HEK293 (cell line): ENCODE measurements around the gene PRCD.

Experiments
- EGR2 ChIP-seq: fragments of 450-650 bp; formaldehyde crosslinking; IDR thresholded peaks from 2 replicates; pipeline ENCODE4 v1.5.1; 2016; ENCODE audit warnings: low read depth, missing biosample characterization, missing genetic modification characterization
- IKZF3 ChIP-seq: fragments of 450-650 bp; IDR thresholded peaks from 2 replicates; pipeline ENCODE4 v1.5.0; 2018; ENCODE audit warnings: missing biosample characterization, mild to moderate bottlenecking, missing genetic modification characterization, moderate library complexity
- KLF16 ChIP-seq: fragments of 450-650 bp; formaldehyde crosslinking; IDR thresholded peaks from 2 replicates; pipeline ENCODE4 v1.5.1; 2017; ENCODE audit warnings: missing biosample characterization, missing genetic modification characterization
- KLF8 ChIP-seq: fragments of 450-650 bp; formaldehyde crosslinking; IDR thresholded peaks from 2 replicates; pipeline ENCODE4 v1.5.1; 2016; ENCODE audit warnings: missing biosample characterization, missing genetic modification characterization
- SCRT2 ChIP-seq: fragments of 450-650 bp; formaldehyde crosslinking; IDR thresholded peaks from 2 replicates; pipeline ENCODE4 v1.5.1; 2016; ENCODE audit warnings: missing biosample characterization, missing genetic modification characterization
- SP3 ChIP-seq: fragments of 450-650 bp; formaldehyde crosslinking; IDR thresholded peaks from 2 replicates; pipeline ENCODE4 v1.5.1; 2016; ENCODE audit warnings: missing biosample characterization, missing genetic modification characterization
- ZBTB20 ChIP-seq: fragments of 450-650 bp; formaldehyde crosslinking; IDR thresholded peaks from 2 replicates; pipeline ENCODE4 v1.5.1; 2016; ENCODE audit warnings: missing biosample characterization, missing genetic modification characterization
- ZBTB8A ChIP-seq: fragments of 450-650 bp; formaldehyde crosslinking; IDR thresholded peaks from 2 replicates; pipeline ENCODE4 v1.5.1; 2016; ENCODE audit warnings: missing biosample characterization, missing genetic modification characterization
- ZNF2 ChIP-seq: fragments of 450-650 bp; formaldehyde crosslinking; IDR thresholded peaks from 2 replicates; pipeline ENCODE4 v1.5.1; 2016; ENCODE audit warnings: missing biosample characterization, missing genetic modification characterization
- ZNF211 ChIP-seq: fragments of 450-650 bp; formaldehyde crosslinking; IDR thresholded peaks from 2 replicates; pipeline ENCODE4 v1.5.1; 2016; ENCODE audit warnings: low read depth, missing biosample characterization, missing genetic modification characterization
- ZNF223 ChIP-seq: fragments of 450-650 bp; formaldehyde crosslinking; IDR thresholded peaks from 2 replicates; pipeline ENCODE4 v1.5.1; 2016; ENCODE audit warnings: missing biosample characterization, missing genetic modification characterization
- ZNF23 ChIP-seq: fragments of 450-650 bp; formaldehyde crosslinking; IDR thresholded peaks from 2 replicates; pipeline ENCODE4 v1.5.1; 2016; ENCODE audit warnings: missing biosample characterization, missing genetic modification characterization, borderline replicate concordance
- ZNF341 ChIP-seq: fragments of 450-650 bp; formaldehyde crosslinking; IDR thresholded peaks from 2 replicates; pipeline ENCODE4; 2016; ENCODE audit warnings: low read depth, missing biosample characterization, missing genetic modification characterization
- ZNF501 ChIP-seq: fragments of 450-650 bp; formaldehyde crosslinking; IDR thresholded peaks from 2 replicates; pipeline ENCODE4 v1.5.1; 2016; ENCODE audit warnings: missing biosample characterization, missing genetic modification characterization
- ZNF629 ChIP-seq: fragments of 450-650 bp; formaldehyde crosslinking; IDR thresholded peaks from 2 replicates; pipeline ENCODE4 v1.5.1; 2017; ENCODE audit warnings: missing biosample characterization, missing genetic modification characterization
- ZNF830 ChIP-seq: fragments of 450-650 bp; IDR thresholded peaks from 2 replicates; pipeline ENCODE4 v1.5.0; 2018; ENCODE audit warnings: missing biosample characterization, missing genetic modification characterization, low read depth, mild to moderate bottlenecking, moderate library complexity
- ZNF843 ChIP-seq: fragments of 450-650 bp; formaldehyde crosslinking; IDR thresholded peaks from 2 replicates; pipeline ENCODE4 v1.5.1; 2016; ENCODE audit warnings: missing biosample characterization, missing genetic modification characterization
- TF ChIP-seq, protein P1 (sequence below): fragments of 450-650 bp; IDR thresholded peaks from 2 replicates; pipeline ENCODE4 v1.5.1; 2018; ENCODE audit warnings: missing biosample characterization, mild to moderate bottlenecking, missing genetic modification characterization
- TF ChIP-seq, protein P2 (sequence below): fragments of 450-650 bp; formaldehyde crosslinking; IDR thresholded peaks from 2 replicates; pipeline ENCODE4 v1.5.1; 2016; ENCODE audit warnings: missing biosample characterization, missing genetic modification characterization
- TF ChIP-seq, protein P3 (sequence below): fragments of 450-650 bp; formaldehyde crosslinking; IDR thresholded peaks from 2 replicates; pipeline ENCODE4 v1.5.0; 2017; ENCODE audit warnings: missing biosample characterization, missing genetic modification characterization, borderline replicate concordance
- TF ChIP-seq, protein P4 (sequence below): fragments of 450-650 bp; formaldehyde crosslinking; IDR thresholded peaks from 2 replicates; pipeline ENCODE4 v1.5.1; 2016; ENCODE audit warnings: missing biosample characterization, missing genetic modification characterization
- TF ChIP-seq, protein P5 (sequence below): fragments of 450-650 bp; formaldehyde crosslinking; IDR thresholded peaks from 2 replicates; pipeline ENCODE4 v1.5.1; 2016; ENCODE audit warnings: missing biosample characterization, missing genetic modification characterization
- TF ChIP-seq, protein P6 (sequence below): fragments of 450-650 bp; formaldehyde crosslinking; IDR thresholded peaks from 2 replicates; pipeline ENCODE4 v1.5.1; 2016; ENCODE audit warnings: missing biosample characterization, missing genetic modification characterization

The PRCD gene

DNA sequence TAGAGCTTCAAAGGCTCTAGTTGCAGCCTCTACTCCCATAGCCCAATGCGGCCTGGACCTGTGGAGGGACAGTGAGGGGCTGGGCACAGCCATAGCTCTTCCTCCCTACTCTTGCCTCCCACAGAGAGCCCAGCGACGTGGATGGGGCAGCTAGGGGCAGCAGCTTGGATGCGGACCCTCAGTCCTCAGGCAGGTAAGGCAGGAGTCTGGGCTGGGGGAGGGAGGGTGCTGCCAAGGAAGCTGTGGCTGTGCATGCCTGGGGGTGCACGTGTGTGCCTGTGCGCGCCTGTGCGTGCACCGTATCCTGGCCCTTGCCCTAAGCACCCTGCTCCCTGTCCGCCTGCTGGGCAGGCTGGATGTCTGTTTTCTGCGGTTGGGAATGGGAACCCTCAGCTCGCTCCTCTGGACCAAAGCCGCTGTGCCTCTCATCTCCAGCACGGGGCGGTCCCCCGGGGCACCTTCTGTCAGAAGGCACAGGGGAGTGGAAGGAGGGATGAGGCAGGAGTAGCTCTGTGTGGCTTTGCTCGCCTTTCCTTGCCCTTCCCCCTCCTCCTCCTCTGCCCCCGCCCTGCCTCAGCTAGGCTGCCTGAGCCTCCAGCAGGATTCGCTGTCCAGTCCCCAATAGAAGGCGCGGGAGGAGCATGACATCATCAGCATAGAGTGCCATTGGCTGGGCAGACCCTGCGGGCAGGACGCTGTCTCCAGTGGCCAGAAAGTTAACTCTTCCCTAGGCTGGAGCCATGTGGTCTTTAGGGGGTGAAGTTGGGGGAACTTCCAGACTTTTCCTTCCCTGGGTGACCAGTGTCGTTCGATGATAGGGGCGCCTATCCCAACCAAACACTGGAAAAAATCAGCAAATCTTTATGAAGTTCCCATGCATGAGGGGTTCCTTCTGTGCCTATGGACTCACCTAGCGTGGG, 797 bp downstream of the PRCD start (continued):
- TF ChIP-seq, protein P1, sequence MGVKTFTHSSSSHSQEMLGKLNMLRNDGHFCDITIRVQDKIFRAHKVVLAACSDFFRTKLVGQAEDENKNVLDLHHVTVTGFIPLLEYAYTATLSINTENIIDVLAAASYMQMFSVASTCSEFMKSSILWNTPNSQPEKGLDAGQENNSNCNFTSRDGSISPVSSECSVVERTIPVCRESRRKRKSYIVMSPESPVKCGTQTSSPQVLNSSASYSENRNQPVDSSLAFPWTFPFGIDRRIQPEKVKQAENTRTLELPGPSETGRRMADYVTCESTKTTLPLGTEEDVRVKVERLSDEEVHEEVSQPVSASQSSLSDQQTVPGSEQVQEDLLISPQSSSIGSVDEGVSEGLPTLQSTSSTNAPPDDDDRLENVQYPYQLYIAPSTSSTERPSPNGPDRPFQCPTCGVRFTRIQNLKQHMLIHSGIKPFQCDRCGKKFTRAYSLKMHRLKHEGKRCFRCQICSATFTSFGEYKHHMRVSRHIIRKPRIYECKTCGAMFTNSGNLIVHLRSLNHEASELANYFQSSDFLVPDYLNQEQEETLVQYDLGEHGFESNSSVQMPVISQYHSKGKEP, result no peak
- TF ChIP-seq EGR2 (peak; percentile 65), ZBTB8A (tag by site-specific recombination) (peak; percentile 72), ZNF341 (peak; percentile 87), SP3 (tag by site-specific recombination) (peak; percentile 69), ZNF843 (tag by site-specific recombination) (peak; percentile 40; the same call in 1 of the 2 replicates), ZNF830 (tag by site-specific recombination) (no peak), SCRT2 (tag by site-specific recombination) (peak; percentile 47; the same call in 1 of the 2 replicates), ZNF223 (peak; percentile 26; the same call in 1 of the 2 replicates), ZNF211 (tag by site-specific recombination) (no peak), ZNF23 (tag by site-specific recombination) (no peak), ZNF501 (tag by site-specific recombination) (peak; percentile 64; the same call in 1 of the 2 replicates), KLF16 (tag by site-specific recombination) (peak; percentile 38; the same call in 1 of the 2 replicates), IKZF3 (tag by site-specific recombination) (peak; percentile 56), KLF8 (tag by site-specific recombination) (0 out of 2 replicates have a peak, but pooled peaks have one; percentile 52), ZNF629 (peak; percentile 79), ZBTB20 (tag by site-specific recombination) (peak; percentile 29; the same call in 1 of the 2 replicates), ZNF2 (tag by site-specific recombination) (peak; percentile 86)
- TF ChIP-seq, protein P2, sequence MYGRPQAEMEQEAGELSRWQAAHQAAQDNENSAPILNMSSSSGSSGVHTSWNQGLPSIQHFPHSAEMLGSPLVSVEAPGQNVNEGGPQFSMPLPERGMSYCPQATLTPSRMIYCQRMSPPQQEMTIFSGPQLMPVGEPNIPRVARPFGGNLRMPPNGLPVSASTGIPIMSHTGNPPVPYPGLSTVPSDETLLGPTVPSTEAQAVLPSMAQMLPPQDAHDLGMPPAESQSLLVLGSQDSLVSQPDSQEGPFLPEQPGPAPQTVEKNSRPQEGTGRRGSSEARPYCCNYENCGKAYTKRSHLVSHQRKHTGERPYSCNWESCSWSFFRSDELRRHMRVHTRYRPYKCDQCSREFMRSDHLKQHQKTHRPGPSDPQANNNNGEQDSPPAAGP (tag by site-specific recombination), result peak; percentile 52
- TF ChIP-seq, protein P3, sequence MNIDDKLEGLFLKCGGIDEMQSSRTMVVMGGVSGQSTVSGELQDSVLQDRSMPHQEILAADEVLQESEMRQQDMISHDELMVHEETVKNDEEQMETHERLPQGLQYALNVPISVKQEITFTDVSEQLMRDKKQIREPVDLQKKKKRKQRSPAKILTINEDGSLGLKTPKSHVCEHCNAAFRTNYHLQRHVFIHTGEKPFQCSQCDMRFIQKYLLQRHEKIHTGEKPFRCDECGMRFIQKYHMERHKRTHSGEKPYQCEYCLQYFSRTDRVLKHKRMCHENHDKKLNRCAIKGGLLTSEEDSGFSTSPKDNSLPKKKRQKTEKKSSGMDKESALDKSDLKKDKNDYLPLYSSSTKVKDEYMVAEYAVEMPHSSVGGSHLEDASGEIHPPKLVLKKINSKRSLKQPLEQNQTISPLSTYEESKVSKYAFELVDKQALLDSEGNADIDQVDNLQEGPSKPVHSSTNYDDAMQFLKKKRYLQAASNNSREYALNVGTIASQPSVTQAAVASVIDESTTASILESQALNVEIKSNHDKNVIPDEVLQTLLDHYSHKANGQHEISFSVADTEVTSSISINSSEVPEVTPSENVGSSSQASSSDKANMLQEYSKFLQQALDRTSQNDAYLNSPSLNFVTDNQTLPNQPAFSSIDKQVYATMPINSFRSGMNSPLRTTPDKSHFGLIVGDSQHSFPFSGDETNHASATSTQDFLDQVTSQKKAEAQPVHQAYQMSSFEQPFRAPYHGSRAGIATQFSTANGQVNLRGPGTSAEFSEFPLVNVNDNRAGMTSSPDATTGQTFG (tag by site-specific recombination), result no peak
- TF ChIP-seq, protein P4, sequence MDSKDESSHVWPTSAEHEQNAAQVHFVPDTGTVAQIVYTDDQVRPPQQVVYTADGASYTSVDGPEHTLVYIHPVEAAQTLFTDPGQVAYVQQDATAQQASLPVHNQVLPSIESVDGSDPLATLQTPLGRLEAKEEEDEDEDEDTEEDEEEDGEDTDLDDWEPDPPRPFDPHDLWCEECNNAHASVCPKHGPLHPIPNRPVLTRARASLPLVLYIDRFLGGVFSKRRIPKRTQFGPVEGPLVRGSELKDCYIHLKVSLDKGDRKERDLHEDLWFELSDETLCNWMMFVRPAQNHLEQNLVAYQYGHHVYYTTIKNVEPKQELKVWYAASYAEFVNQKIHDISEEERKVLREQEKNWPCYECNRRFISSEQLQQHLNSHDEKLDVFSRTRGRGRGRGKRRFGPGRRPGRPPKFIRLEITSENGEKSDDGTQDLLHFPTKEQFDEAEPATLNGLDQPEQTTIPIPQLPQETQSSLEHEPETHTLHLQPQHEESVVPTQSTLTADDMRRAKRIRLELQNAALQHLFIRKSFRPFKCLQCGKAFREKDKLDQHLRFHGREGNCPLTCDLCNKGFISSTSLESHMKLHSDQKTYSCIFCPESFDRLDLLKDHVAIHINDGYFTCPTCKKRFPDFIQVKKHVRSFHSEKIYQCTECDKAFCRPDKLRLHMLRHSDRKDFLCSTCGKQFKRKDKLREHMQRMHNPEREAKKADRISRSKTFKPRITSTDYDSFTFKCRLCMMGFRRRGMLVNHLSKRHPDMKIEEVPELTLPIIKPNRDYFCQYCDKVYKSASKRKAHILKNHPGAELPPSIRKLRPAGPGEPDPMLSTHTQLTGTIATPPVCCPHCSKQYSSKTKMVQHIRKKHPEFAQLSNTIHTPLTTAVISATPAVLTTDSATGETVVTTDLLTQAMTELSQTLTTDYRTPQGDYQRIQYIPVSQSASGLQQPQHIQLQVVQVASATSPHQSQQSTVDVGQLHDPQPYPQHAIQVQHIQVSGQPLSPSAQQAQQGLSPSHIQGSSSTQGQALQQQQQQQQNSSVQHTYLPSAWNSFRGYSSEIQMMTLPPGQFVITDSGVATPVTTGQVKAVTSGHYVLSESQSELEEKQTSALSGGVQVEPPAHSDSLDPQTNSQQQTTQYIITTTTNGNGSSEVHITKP (tag by site-specific recombination), result peak; percentile 93
- TF ChIP-seq, protein P5, sequence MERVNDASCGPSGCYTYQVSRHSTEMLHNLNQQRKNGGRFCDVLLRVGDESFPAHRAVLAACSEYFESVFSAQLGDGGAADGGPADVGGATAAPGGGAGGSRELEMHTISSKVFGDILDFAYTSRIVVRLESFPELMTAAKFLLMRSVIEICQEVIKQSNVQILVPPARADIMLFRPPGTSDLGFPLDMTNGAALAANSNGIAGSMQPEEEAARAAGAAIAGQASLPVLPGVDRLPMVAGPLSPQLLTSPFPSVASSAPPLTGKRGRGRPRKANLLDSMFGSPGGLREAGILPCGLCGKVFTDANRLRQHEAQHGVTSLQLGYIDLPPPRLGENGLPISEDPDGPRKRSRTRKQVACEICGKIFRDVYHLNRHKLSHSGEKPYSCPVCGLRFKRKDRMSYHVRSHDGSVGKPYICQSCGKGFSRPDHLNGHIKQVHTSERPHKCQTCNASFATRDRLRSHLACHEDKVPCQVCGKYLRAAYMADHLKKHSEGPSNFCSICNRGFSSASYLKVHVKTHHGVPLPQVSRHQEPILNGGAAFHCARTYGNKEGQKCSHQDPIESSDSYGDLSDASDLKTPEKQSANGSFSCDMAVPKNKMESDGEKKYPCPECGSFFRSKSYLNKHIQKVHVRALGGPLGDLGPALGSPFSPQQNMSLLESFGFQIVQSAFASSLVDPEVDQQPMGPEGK, result peak; percentile 80
- TF ChIP-seq, protein P6, sequence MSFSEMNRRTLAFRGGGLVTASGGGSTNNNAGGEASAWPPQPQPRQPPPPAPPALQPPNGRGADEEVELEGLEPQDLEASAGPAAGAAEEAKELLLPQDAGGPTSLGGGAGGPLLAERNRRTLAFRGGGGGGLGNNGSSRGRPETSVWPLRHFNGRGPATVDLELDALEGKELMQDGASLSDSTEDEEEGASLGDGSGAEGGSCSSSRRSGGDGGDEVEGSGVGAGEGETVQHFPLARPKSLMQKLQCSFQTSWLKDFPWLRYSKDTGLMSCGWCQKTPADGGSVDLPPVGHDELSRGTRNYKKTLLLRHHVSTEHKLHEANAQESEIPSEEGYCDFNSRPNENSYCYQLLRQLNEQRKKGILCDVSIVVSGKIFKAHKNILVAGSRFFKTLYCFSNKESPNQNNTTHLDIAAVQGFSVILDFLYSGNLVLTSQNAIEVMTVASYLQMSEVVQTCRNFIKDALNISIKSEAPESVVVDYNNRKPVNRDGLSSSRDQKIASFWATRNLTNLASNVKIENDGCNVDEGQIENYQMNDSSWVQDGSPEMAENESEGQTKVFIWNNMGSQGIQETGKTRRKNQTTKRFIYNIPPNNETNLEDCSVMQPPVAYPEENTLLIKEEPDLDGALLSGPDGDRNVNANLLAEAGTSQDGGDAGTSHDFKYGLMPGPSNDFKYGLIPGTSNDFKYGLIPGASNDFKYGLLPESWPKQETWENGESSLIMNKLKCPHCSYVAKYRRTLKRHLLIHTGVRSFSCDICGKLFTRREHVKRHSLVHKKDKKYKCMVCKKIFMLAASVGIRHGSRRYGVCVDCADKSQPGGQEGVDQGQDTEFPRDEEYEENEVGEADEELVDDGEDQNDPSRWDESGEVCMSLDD (tag by site-specific recombination), result 0 out of 2 replicates have a peak, but pooled peaks have one; percentile 44
